ENCODE results near the gene SIMC1.
"Not testable (repeated sequence)": the region's sequence is repeated elsewhere in the genome, so short reads cannot be mapped to it uniquely, and the experiment has no call there.

The SIMC1 gene

GRCh38 chr5:176203535-176203934 lies 34.7 kb upstream of the SIMC1 start:
- DNase-seq (ENCODE audit: low read depth, low spot score), result not testable (repeated sequence)

GRCh38 chr5:176214466-176215021 lies 23.7 kb upstream of the SIMC1 start:
- DNase-seq (ENCODE audit: low read depth, low spot score); H3K27ac ChIP-seq: not testable (repeated sequence)

More at GRCh38 chr5:176203535-176203934, 34.7 kb upstream of the SIMC1 start:
- not testable (repeated sequence) for H3K27ac ChIP-seq

- not testable (repeated sequence) for DNase-seq (ENCODE audit: low read depth, low spot score); H3K27ac ChIP-seq
These were observed 21.8 kb upstream of the SIMC1 start for GRCh38 chr5:176216393-176216916.

- not testable (repeated sequence) for DNase-seq (ENCODE audit: low read depth, low spot score); H3K27ac ChIP-seq
These were observed 21.0 kb upstream of the SIMC1 start for GRCh38 chr5:176217188-176217729.

- not testable (repeated sequence) for DNase-seq (ENCODE audit: low read depth, low spot score); H3K27ac ChIP-seq
These were observed 20.5 kb upstream of the SIMC1 start for GRCh38 chr5:176217764-176218163.

- not testable (repeated sequence) for H3K27ac ChIP-seq; DNase-seq (ENCODE audit: low read depth, low spot score)
These were observed 16.2 kb upstream of the SIMC1 start for GRCh38 chr5:176222006-176222405.

- H3K27ac ChIP-seq; DNase-seq (ENCODE audit: low read depth, low spot score): not testable (repeated sequence)
These were observed 9.9 kb upstream of the SIMC1 start for GRCh38 chr5:176228358-176228757.

- not testable (repeated sequence) for H3K27ac ChIP-seq; DNase-seq (ENCODE audit: low read depth, low spot score)
These were observed 5.0 kb upstream of the SIMC1 start for GRCh38 chr5:176233253-176233652.

- not testable (repeated sequence) for DNase-seq (ENCODE audit: low read depth, low spot score); H3K27ac ChIP-seq
These were observed 3.1 kb upstream of the SIMC1 start for GRCh38 chr5:176235155-176235554.

- not testable (repeated sequence) for DNase-seq (ENCODE audit: low read depth, low spot score); H3K27ac ChIP-seq
These were observed 540 bp downstream of the SIMC1 start for GRCh38 chr5:176238645-176239283.

- not testable (repeated sequence) for DNase-seq (ENCODE audit: low read depth, low spot score); H3K27ac ChIP-seq
These were observed 1.1 kb downstream of the SIMC1 start for GRCh38 chr5:176239304-176239703.

- DNase-seq (ENCODE audit: low read depth, low spot score); H3K27ac ChIP-seq: not testable (repeated sequence)
These were observed 6.1 kb downstream of the SIMC1 start for GRCh38 chr5:176244318-176244717.

GRCh38 chr5:176245074-176245473 lies 6.8 kb downstream of the SIMC1 start:
- H3K27ac ChIP-seq; DNase-seq (ENCODE audit: low read depth, low spot score): not testable (repeated sequence)

GRCh38 chr5:176245489-176245888 lies 7.3 kb downstream of the SIMC1 start:
- H3K27ac ChIP-seq; DNase-seq (ENCODE audit: low read depth, low spot score): not testable (repeated sequence)

GRCh38 chr5:176250691-176251090 lies 12.5 kb downstream of the SIMC1 start:
- not testable (repeated sequence) for H3K27ac ChIP-seq; DNase-seq (ENCODE audit: low read depth, low spot score)

- H3K27ac ChIP-seq; DNase-seq (ENCODE audit: low read depth, low spot score): not testable (repeated sequence)
These were observed 13.9 kb downstream of the SIMC1 start for GRCh38 chr5:176252171-176252570.

- not testable (repeated sequence) for DNase-seq (ENCODE audit: low read depth, low spot score); H3K27ac ChIP-seq
These were observed 15.3 kb downstream of the SIMC1 start for GRCh38 chr5:176253370-176254065.

- not testable (repeated sequence) for H3K27ac ChIP-seq; DNase-seq (ENCODE audit: low read depth, low spot score)
These were observed 15.8 kb downstream of the SIMC1 start for GRCh38 chr5:176254066-176254393.

- not testable (repeated sequence) for DNase-seq (ENCODE audit: low read depth, low spot score); H3K27ac ChIP-seq
These were observed 19.8 kb downstream of the SIMC1 start for GRCh38 chr5:176257871-176258505.

- H3K27ac ChIP-seq; DNase-seq (ENCODE audit: low read depth, low spot score): not testable (repeated sequence)
These were observed 22.5 kb downstream of the SIMC1 start for GRCh38 chr5:176260682-176261081.

Measured in epithelial cell of prostate (primary cell).